Mesothelial cell of epicardium (in vitro differentiated cells): ENCODE measurements around the gene TBC1D23. TPM values are rescaled to one million over a fixed set of nuclear protein-coding genes. Genes with fewer than 3 reads are reported as not detected.
A peak's percentile ranks its signal among the peaks of the same experiment; 100 is the strongest.

Experiments
- DNase-seq, 2 experiments: peaks; one replicate each; pipeline ENCODE4 v3.0.0; 2021; ENCODE audit warnings: low spot score in 2 of 2; ENCODE audit not compliant: unreplicated experiment in 2 of 2
- H3K27ac Mint-ChIP-seq: 2 replicates; pipeline ENCODE4 v1.8.0; 2021; ENCODE audit warnings: mixed read lengths
- H3K27me3 Mint-ChIP-seq: 2 replicates; pipeline ENCODE4 v1.8.0; 2021; ENCODE audit warnings: low read depth, mixed read lengths
- H3K36me3 Mint-ChIP-seq: 2 replicates; pipeline ENCODE4 v1.8.0; 2021; ENCODE audit warnings: mixed read lengths
- H3K4me1 Mint-ChIP-seq: 2 replicates; pipeline ENCODE4 v1.8.0; 2021; ENCODE audit warnings: mixed read lengths
- H3K4me3 Mint-ChIP-seq: 2 replicates; pipeline ENCODE4 v1.8.0; 2021; ENCODE audit warnings: mild to moderate bottlenecking, moderate library complexity, mixed read lengths
- H3K9me3 Mint-ChIP-seq: 2 replicates; pipeline ENCODE4 v1.8.0; 2021; ENCODE audit warnings: mixed read lengths
- CTCF ChIP-seq: fragments of 200-600 bp; sonication (generic); IDR thresholded peaks from one replicate; pipeline ENCODE4 v1.5.0; 2021; ENCODE audit warnings: antibody characterized with exemption; ENCODE audit not compliant: unreplicated experiment
- total RNA-seq: library from RNA; stranded (reverse); gene quantifications from 3 replicates; pipeline ENCODE4 v1.2.1, GENCODE V29; 2021

TBC1D23 gene
- total RNA-seq, 1 donor from 2014 or later, result 34.0 TPM

GRCh38 chr3:100310355-100310965 lies 49.7 kb downstream of the TBC1D23 start:
- DNase-seq, result no peak
- Mint-ChIP-seq H3K27me3 (no peaks in the 10 kb centered on the region), H3K4me1 (no peaks in the 10 kb centered on the region), H3K9me3 (no peaks in the 10 kb centered on the region), H3K27ac (no peak overlapping the region), H3K4me3 (no peak overlapping the region), H3K36me3 (peaks cover 14% of the 10 kb centered on the region)
- TF ChIP-seq CTCF, result no peak

GRCh38 chr3:100311011-100311410 lies 50.2 kb downstream of the TBC1D23 start:
- peaks cover 12% of the 10 kb centered on the region for H3K36me3 Mint-ChIP-seq
- H3K4me1 Mint-ChIP-seq, result no peaks in the 10 kb centered on the region
- no peak overlapping the region for H3K27ac Mint-ChIP-seq
- no peak overlapping the region for H3K4me3 Mint-ChIP-seq
- H3K9me3 Mint-ChIP-seq, result no peaks in the 10 kb centered on the region
- no peaks in the 10 kb centered on the region for H3K27me3 Mint-ChIP-seq
- no peak for TF ChIP-seq CTCF
- no peak for DNase-seq

- no peak for DNase-seq
- H3K9me3 Mint-ChIP-seq, result no peaks in the 10 kb centered on the region
- no peak overlapping the region for H3K27ac Mint-ChIP-seq
- TF ChIP-seq CTCF, result peak; percentile 77
- no peak overlapping the region for H3K4me3 Mint-ChIP-seq
- no peaks in the 10 kb centered on the region for H3K4me1 Mint-ChIP-seq
- peaks cover 5% of the 10 kb centered on the region for H3K36me3 Mint-ChIP-seq
- H3K27me3 Mint-ChIP-seq, result no peaks in the 10 kb centered on the region
These were observed 55.9 kb downstream of the TBC1D23 start for GRCh38 chr3:100316641-100317069.

GRCh38 chr3:100317912-100318311 lies 57.1 kb downstream of the TBC1D23 start:
- no peak for TF ChIP-seq CTCF
- Mint-ChIP-seq H3K4me3 (no peak overlapping the region), H3K27ac (no peak overlapping the region), H3K4me1 (no peaks in the 10 kb centered on the region), H3K9me3 (no peaks in the 10 kb centered on the region), H3K27me3 (no peaks in the 10 kb centered on the region), H3K36me3 (peaks cover 5% of the 10 kb centered on the region)
- DNase-seq, result no peak

- DNase-seq, result no peak
- no peaks in the 10 kb centered on the region for H3K27me3 Mint-ChIP-seq
- no peak overlapping the region for H3K27ac Mint-ChIP-seq
- TF ChIP-seq CTCF, result no peak
- H3K9me3 Mint-ChIP-seq, result no peaks in the 10 kb centered on the region
- no peak overlapping the region for H3K4me3 Mint-ChIP-seq
- H3K4me1 Mint-ChIP-seq, result no peaks in the 10 kb centered on the region
- H3K36me3 Mint-ChIP-seq, result peaks cover 4% of the 10 kb centered on the region
These were observed 59.2 kb downstream of the TBC1D23 start for GRCh38 chr3:100319951-100320350.

- no peaks in the 10 kb centered on the region for H3K4me1 Mint-ChIP-seq
- peaks cover 19% of the 10 kb centered on the region for H3K36me3 Mint-ChIP-seq
- no peak overlapping the region for H3K27ac Mint-ChIP-seq
- peaks cover 6% of the 10 kb centered on the region for H3K9me3 Mint-ChIP-seq
- H3K27me3 Mint-ChIP-seq, result no peaks in the 10 kb centered on the region
- H3K4me3 Mint-ChIP-seq, result no peak overlapping the region
- no peak for TF ChIP-seq CTCF
- no peak for DNase-seq
These were observed 63.3 kb downstream of the TBC1D23 start for GRCh38 chr3:100324044-100324443.
